Ramos (cell line): ENCODE results near the gene RAB3C.

Experiments used
- in situ Hi-C: fragments of 300-500 bp; cut with MboI; formaldehyde crosslinking; loops from one replicate; pipeline ENCODE4 v1.14.3; 2022; ENCODE audit warnings: low sequenced_read_pairs; ENCODE audit not compliant: unreplicated experiment

RAB3C gene

DNA sequence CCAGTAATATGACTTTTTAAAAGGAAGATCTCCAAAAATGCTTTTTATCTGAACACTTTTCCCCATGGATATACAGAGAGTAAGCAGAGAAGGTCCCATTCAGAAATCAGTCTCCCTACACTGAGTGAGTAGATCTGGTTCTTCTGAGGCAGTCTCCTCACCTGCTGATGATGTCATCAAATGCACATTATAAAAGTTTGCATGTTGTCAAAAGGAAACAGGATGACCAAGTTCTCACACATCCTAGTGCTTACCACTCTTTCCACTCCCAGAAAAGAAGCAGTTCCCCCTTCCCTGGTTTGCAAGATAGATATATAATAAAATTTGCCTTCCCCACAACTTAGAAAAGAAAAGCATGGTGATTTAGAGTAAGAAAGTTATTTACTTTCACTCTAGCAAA is 180.5 kb downstream of the RAB3C start:
- in situ Hi-C loops = no loop called here

DNA sequence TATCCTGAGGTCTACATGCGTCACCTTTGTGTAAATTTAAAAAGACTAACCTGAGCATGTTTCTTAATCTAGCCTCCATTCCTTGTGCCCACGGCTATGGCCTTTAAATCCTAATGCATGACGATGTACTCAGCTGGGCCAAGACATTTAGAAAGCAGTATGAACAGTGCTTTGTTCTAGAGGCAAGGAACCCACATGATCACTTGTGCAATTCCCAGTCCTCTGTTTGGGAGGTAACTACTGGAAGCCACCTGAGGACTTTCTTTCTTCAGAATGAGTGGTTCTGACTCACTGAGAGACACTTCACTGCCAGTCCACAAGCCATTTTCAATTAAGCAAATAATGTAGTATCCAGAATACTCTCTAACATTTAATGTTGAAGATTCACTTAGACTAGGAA is 181.3 kb downstream of the RAB3C start:
- in situ Hi-C loops = no loop called here

GRCh38 chr5:58765058-58765457 is 182.2 kb downstream of the RAB3C start:
- in situ Hi-C loops = no loop called here

- in situ Hi-C loops = no loop called here
These were observed 184.2 kb downstream of the RAB3C start for GRCh38 chr5:58767104-58767503.

DNA sequence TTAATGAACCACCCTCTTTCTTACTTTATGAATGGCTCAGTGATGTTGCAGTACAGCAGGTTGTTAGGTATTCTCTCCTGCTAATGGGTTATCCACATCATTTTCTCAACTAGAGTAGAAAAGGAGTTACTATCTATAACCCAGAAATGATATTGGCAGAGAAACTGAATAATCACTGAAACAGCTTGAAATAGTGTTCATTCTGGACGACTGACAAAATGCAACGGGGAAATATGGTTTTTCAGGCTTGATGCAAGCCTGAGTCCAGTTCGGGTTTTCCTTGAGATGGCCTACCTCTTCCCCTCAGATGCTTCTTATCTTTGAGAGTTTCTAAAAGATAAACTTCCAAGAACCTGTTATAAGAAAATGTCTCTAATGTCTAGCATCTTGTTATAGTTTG is 187.3 kb downstream of the RAB3C start:
- in situ Hi-C loops = no loop called here

DNA sequence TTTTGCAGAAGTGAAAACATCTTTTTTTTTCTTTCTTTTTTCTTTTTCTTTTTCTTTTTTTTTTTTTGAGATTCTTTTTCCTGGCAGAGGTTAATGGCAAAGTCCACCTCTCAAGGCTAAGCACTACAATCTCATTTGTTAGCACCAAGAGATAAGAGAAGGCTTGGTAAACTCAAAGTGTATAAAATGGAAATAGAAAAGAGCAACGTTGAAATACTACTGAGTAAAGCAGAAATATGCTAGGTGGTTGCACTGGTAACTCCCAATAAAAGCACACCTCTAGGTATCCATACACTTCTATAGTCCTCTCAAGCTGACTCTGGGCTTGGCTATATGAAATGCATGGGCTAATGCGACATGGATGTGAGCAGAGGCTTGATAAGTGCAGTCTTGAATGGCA is 188.9 kb downstream of the RAB3C start:
- in situ Hi-C loops = no loop called here

GRCh38 chr5:58773744-58774441 is 191.0 kb downstream of the RAB3C start:
- in situ Hi-C loops = no loop called here

- in situ Hi-C loops = no loop called here
These were observed 192.1 kb downstream of the RAB3C start for GRCh38 chr5:58774937-58775336.

DNA sequence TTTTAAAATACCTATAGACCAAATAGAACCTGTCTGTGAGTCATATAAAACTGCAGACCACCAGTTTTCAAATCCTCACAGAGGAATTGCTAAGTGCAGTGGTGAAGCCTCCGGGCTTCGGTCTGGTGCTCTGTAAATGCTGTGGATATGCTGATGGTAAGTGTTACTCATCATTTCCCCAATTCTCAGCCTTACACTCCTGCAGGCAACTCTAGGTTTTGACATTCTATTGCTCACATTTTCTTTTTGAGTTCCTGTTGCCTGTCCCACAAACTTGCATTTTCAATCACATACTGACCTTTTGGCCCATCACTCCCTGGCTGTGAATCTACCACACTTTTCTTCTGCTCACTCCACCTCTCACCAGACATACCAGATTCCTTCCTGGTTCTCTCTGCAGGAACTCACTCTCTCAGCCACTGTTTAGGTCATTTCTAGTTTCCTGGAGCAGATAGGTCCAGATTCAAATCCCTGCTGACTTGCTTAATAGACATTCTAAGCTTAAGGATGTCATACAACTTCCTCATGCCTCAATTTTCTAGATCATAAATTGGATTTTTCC is 192.9 kb downstream of the RAB3C start:
- in situ Hi-C loops = no loop called here

DNA sequence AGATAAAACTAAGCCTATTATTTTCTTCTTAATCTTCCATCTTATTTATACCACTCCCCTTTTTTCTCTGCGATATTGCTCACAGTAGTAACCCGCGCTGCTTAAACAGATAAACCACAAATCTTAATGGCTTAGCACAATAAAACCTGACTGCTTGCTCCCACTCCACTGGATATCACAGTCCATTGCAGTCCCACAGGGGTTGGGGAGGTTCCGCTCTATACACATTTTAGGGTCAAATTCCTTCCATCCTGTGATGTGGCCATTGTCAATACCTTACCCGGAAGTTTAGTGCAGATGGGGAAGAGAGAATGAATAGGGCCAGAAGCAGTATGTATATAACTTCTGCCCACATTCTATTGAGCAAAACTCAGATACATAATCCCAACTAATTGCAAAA is 193.7 kb downstream of the RAB3C start:
- in situ Hi-C loops = no loop called here

DNA sequence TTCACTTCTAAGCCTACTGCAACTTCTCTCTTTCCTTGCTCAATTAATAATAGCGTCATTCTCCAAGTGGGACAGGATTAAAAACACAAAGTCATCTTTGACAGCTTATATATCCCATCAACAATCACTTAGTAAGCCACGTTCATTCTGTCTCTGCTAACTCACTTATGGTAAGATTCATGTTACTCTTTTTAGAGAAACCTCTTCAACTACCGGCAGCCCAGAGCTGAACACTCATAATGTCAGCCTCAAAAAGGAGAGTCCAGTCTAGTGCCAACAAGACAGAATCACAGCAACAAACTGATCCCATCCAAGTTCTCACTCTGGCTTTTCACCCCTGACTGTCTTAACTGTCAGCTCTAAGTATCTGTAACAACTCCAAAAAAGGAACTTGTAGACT is 196.0 kb downstream of the RAB3C start:
- in situ Hi-C loops = no loop called here

DNA sequence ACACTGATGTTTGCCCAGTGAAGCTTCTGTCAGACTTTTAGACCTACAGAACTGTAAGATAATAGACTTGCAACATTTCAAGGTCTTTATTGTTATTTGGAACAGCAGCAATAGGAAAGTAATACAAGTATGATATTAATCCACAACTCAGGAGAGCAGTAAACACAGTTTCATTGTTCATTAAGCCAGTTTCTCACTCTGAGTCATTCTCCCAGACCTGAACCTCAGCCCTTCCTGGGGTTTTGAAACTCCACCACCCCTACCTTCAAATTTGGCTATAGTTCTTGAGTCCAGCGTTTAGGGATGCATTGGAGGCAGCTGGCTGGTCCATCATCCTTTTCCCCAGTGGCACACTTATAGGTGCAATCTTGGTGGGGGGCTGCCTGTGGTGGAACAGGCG is 203.2 kb downstream of the RAB3C start:
- in situ Hi-C loops = no loop called here

GRCh38 chr5:58786711-58787303 is 203.9 kb downstream of the RAB3C start:
- in situ Hi-C loops = no loop called here

- in situ Hi-C loops = no loop called here
These were observed 205.1 kb downstream of the RAB3C start for GRCh38 chr5:58787987-58788386.

- in situ Hi-C loops = no loop called here
These were observed 211.2 kb downstream of the RAB3C start for GRCh38 chr5:58793888-58794657.

DNA sequence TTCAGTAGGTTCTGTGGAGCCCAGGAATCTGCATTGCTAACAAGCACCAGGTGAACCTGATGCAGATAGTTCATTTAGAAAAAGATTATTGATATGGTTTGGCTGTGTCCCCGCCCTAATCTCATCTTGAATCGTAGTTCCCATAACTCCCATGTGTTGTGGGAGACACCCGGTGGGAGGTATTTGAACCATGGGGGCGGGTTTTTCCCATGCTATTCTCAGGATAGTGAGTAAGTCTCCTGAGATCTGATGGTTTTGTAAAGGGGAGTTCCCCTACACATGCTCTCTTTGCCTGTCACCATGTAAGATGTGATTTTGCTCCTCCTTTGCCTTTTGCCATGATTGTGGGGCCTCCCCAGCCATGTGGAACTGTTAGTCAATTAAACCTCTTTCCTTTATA is 212.0 kb downstream of the RAB3C start:
- in situ Hi-C loops = no loop called here

GRCh38 chr5:58795327-58795726 is 212.5 kb downstream of the RAB3C start:
- in situ Hi-C loops = no loop called here

DNA sequence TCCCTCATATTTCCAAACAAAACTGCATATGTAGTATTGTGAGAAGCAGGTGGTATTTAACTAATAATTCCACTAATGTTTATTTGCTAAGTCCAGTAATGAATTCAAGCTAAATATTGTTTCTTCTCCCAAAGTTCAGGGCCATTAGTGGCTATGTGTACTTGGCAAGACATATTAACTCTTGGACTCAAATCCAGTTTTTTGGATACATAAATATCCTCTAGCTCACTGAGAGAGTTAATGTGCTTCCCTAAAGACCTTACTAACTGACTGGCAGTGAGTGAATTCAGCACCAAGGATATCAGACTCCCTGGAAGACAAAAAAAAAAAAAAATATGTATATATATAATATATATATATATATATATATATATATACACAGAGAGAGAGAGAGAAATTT is 214.1 kb downstream of the RAB3C start:
- in situ Hi-C loops = no loop called here

DNA sequence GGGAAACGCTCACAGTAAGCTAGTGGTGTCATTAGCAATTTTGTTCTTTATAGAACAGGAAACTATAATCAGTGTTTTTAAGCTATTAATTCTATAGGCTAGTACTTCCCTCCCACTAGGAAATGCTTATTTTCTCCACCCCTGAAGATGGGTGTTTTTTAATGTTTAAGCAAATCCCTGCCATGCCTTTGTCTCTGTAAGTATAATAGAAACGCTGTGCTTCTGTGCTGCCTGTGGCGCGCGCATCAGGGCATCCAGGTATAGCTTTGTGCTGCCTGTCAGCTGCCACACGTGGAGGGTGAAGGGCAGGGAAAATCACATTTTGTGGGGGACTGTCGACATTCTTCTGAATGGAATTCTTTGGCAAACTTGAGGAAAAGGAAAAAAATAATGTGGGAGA is 217.5 kb downstream of the RAB3C start:
- in situ Hi-C loops = no loop called here

GRCh38 chr5:58800861-58801540 is 218.1 kb downstream of the RAB3C start:
- in situ Hi-C loops = no loop called here

DNA sequence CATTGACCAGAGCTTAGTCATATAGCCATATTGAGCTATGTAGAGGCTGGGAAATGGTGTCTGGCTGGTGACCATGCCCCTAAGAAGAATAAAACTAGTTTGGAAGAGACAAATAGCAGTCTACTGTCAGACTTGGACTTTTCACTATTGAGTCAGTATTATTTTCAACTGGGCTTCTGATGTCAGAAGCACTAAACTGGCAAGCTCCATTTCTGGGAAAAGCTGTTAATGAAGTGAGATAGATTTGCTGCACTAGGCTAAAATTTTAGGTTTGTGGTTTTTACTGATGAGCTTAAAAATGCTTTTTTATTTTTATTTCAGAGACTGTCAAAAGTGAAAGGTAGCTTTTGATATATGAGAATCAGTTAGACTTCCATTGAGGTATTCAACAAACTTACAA is 220.2 kb downstream of the RAB3C start:
- in situ Hi-C loops = no loop called here
